Head of caudate nucleus (tissue), 42 donors: ENCODE data around the gene PLEKHH1.
A peak's percentile ranks its signal among the peaks of the same experiment; 100 is the strongest.

Source experiments
- DNase-seq, 42 donors: peaks; one replicate each; pipeline versions ENCODE4 v3.0.0 to v3.0.0-alpha.2; 2020 to 2021; ENCODE audit warnings: mixed read lengths in 7 of 42
- intact Hi-C: fragments of 100-400 bp; cut with DNase I; formaldehyde crosslinking; loops from one replicate; pipeline ENCODE4 v1.15.0; 2022

PLEKHH1 gene

GRCh38 chr14:67553547-67553946 lies 20.5 kb downstream of the PLEKHH1 start:
- intact Hi-C loops: no loop called here
- peak in 1 of 42 donors; percentile 7 for DNase-seq

- DNase-seq: peak in 1 of 42 donors; percentile 23
- intact Hi-C loops: no loop called here
These were observed 21.3 kb downstream of the PLEKHH1 start for GRCh38 chr14:67554341-67554740.

DNA sequence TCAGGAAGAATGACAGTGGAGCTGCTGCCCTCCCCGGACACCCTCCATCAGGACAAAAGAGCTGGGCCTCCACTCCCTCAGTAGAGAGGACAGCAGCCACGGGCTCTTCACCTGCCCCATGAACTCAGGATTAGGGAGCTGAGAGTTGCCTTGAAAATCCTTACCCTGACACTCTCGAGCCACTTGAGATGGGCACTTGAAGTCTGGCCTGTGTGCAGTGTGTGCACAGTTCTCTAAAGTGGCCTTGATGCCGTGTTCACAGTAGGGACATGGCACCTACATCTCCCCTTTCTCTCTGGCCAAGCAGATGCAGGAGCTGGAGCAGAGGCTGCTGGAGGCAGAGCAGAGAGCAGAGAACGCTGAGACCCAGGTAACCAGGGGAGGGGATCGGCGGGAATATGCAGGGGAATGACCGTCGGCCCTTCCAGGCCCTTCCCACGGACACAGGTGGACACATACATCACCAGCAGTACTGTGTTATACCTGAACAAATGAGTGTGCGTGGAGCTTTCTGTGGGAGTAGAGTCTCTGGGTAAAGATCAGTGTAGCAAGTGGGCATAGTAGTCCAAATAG lies 22.5 kb downstream of the PLEKHH1 start:
- no peak for DNase-seq
- intact Hi-C loops: no loop called here

GRCh38 chr14:67556671-67557070 lies 23.6 kb downstream of the PLEKHH1 start:
- peak in 1 of 42 donors; percentile 8 for DNase-seq
- intact Hi-C loops: no loop called here

GRCh38 chr14:67557118-67557517 lies 24.0 kb downstream of the PLEKHH1 start:
- intact Hi-C loops: no loop called here
- DNase-seq: peak in 1 of 42 donors; percentile 5

DNA sequence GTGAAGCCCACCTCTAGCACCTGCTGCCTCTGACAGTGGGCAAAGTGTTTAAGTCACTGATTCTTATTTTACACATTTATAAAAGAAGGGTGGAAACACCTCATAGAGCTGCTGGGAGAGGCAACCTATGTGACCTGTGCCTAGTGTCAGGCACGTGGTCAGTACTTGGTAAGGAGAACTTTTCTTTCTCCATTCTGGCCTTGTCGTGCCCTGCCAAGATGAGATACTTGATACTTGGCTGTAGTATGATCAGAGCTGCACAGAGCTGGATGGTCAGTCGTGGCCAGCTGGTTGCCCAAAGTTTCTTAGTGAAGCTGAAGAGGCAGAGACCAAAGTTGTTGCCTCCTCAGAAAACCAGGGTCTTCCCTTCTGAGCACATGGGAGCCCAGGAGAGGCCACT lies 24.6 kb downstream of the PLEKHH1 start:
- peak in 1 of 42 donors; percentile 6 for DNase-seq
- intact Hi-C loops: no loop called here

- peak in 2 of 42 donors; percentile 11 to 28 for DNase-seq
- intact Hi-C loops: no loop called here
These were observed 26.5 kb downstream of the PLEKHH1 start for GRCh38 chr14:67559639-67560038.

GRCh38 chr14:67562025-67562775 lies 29.1 kb downstream of the PLEKHH1 start:
- peak in 2 of 42 donors; percentile 4 to 23 for DNase-seq
- intact Hi-C loops: no loop called here

GRCh38 chr14:67562776-67563150 lies 29.7 kb downstream of the PLEKHH1 start:
- intact Hi-C loops: no loop called here
- DNase-seq: peak in 1 of 42 donors; percentile 0

- DNase-seq: no peak
- intact Hi-C loops: no loop called here
These were observed 31.1 kb downstream of the PLEKHH1 start for GRCh38 chr14:67564236-67564635.

DNA sequence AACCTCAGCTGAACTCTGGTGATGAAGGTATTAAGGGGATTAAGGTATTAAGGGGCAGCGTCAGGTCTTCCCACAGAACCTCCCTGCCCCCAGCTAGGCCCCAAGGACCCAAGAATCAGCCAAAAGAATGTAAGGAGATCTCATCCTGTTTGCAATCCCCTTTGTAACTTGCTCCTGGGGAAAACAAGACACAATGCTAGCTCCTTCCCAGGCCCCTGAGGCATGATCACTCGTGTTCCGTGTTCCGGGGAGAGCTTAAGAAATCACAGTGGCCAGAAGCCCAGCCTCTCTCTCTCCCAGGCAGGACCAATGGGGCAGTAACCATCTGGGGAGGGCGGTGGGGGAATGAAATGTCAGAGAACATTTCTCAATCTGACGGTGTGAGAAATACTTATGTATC lies 33.8 kb downstream of the PLEKHH1 start:
- DNase-seq: peak in 22 of 42 donors; percentile 22 to 76 (median 48)
- intact Hi-C loops: no loop called here

DNA sequence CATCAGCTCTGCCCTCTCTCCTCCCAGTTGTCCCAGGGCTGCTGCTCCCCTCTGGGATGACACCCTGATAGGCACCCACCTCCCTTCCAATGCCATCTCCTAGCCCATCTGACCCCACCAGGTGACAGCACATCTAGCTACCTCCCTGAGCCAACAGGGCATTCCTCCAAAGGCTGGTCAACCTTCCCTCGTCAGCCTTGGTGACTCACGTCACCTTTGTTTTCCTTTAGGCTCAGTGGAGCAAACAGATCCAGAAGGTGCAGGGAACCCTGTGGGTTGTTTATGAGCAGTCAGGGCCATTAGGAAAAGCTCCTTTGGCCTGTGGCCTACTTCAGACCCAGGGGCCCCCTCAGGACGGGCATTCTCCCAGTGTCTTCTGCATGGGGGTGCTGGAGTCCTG lies 34.6 kb downstream of the PLEKHH1 start:
- peak in 1 of 42 donors; percentile 19 for DNase-seq
- intact Hi-C loops: no loop called here

DNA sequence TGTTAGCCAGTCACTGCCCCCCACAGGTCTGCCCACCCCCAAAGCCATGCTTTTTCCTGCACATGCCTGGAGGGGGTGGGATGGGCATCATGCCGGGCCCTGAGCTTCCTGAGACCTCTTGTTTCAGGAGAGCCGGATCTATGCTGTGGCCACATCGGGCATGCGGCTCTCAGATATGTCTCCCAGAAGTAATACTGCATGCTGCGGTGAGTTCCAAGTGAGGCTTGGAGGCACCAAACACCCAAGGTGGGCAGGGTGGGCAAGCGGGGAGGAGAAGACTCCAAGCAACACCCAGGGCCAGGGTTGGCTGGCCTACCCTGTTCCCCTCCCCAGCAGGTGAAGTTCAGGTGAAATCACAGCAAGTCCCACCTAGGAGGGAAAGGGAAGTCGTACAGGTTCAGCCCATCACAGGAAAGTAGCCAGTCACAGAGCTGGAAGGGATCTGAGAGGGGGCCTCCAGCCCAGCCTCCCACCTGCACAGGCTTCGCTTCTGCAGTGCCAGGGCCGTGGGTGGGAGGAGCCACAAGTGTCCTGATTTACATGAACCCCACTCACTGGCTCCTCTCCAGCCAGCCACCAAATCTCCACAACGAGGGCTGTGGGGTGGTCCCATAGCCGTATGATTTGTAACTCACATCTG lies 36.0 kb downstream of the PLEKHH1 start:
- peak in 1 of 42 donors; percentile 29 for DNase-seq
- intact Hi-C loops: no loop called here

- intact Hi-C loops: loop anchor here (2.0 to 5.0 kb wide), 2 partner anchors 43 to 142 kb away; no protein-coding TSS in a partner anchor
- no peak for DNase-seq
These were observed 36.7 kb downstream of the PLEKHH1 start for GRCh38 chr14:67569651-67570290.

- intact Hi-C loops: loop anchor here (2.0 to 5.0 kb wide), 2 partner anchors 44 to 143 kb away; no protein-coding TSS in a partner anchor
- DNase-seq: no peak
These were observed 37.4 kb downstream of the PLEKHH1 start for GRCh38 chr14:67570453-67570852.

GRCh38 chr14:67571275-67571990 lies 38.3 kb downstream of the PLEKHH1 start:
- intact Hi-C loops: loop anchor here (2.0 to 5.0 kb wide), 2 partner anchors 45 to 144 kb away; no protein-coding TSS in a partner anchor

GRCh38 chr14:67571991-67572323 lies 38.9 kb downstream of the PLEKHH1 start:
- no peak for DNase-seq
- intact Hi-C loops: loop anchor here (2.0 to 5.0 kb wide), 2 partner anchors 45 to 145 kb away; no protein-coding TSS in a partner anchor

More at GRCh38 chr14:67571275-67571990, 38.3 kb downstream of the PLEKHH1 start:
- peak; percentile 46 to 91 (median 76) for DNase-seq

DNA sequence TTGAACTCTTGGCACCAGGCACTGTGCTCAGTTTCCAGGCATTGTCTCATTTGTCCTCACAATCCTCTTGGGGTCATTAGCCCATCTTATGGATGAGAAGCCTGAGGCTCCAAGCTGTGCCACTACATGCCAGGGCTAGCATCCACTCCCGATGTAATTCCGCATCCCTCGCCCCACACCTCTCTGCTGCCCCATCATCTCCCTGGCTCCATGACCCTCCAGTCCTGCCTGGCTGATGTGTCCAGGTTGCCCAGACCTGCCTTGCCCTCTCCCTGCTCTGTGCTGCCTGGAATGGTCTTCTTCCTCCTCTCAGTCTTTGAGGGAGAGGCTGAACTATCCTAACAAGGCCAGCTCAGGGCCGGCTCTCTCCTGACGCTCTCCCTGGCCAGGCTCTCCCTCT lies 39.5 kb downstream of the PLEKHH1 start:
- intact Hi-C loops: loop anchor here (5.0 kb wide), 1 partner anchor 145 kb away; no protein-coding TSS in a partner anchor
- no peak for DNase-seq
